Measurements from ENCODE around the gene RALGPS2. TPM values are rescaled to one million over a fixed set of nuclear protein-coding genes. Genes with fewer than 3 reads are reported as not detected.

The RALGPS2 gene
- total RNA-seq, 1 experiment from 2014 or later = 41.5 TPM

- H3K9me3 ChIP-seq (replicated peaks) = no peaks in the 10 kb centered on the region
- no peaks in the 10 kb centered on the region for H3K36me3 ChIP-seq
- no peaks in the 10 kb centered on the region for H3K27me3 ChIP-seq
- H3K27ac ChIP-seq = no peak overlapping the region
- DNase-seq = no peak
- no peaks in the 10 kb centered on the region for H3K4me1 ChIP-seq
- H3K4me3 ChIP-seq = no peak overlapping the region
Observed at GRCh38 chr1:178951600-178951999, 226.6 kb downstream of the RALGPS2 start.

GRCh38 chr1:178953034-178953433 lies 228.0 kb downstream of the RALGPS2 start:
- Histone ChIP-seq H3K9me3 (replicated peaks) (no peaks in the 10 kb centered on the region), H3K27me3 (no peaks in the 10 kb centered on the region), H3K36me3 (no peaks in the 10 kb centered on the region), H3K27ac (no peak overlapping the region), H3K4me3 (no peak overlapping the region), H3K4me1 (no peaks in the 10 kb centered on the region)
- peak in 1 of 2 experiments; percentile 14 for DNase-seq

GRCh38 chr1:178953538-178954324 lies 228.7 kb downstream of the RALGPS2 start:
- no peak for DNase-seq
- Histone ChIP-seq H3K4me1 (no peaks in the 10 kb centered on the region), H3K4me3 (no peak overlapping the region), H3K9me3 (replicated peaks) (no peaks in the 10 kb centered on the region), H3K27me3 (no peaks in the 10 kb centered on the region), H3K36me3 (no peaks in the 10 kb centered on the region), H3K27ac (no peak overlapping the region)

DNA sequence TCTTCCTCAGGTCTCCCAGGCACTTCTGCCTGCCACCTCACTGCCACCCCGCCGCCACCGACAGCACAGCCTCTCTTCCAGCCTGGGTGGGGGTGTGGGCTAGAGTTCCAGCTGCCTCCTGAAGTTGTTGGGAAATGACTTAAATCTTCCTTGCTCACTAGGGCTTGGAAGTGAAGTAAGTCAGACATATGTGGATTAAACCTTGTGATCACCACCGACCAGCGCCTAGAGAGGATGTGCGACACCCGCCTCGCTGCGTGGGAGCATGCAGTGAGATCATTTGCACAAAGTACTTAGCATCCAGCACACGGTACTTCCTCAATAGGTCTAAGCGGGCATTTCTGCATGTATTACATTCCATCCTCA lies 229.3 kb downstream of the RALGPS2 start:
- Histone ChIP-seq H3K4me1 (no peaks in the 10 kb centered on the region), H3K27ac (no peak overlapping the region), H3K4me3 (no peak overlapping the region), H3K36me3 (no peaks in the 10 kb centered on the region), H3K9me3 (replicated peaks) (no peaks in the 10 kb centered on the region), H3K27me3 (no peaks in the 10 kb centered on the region)
- no peak for DNase-seq

DNA sequence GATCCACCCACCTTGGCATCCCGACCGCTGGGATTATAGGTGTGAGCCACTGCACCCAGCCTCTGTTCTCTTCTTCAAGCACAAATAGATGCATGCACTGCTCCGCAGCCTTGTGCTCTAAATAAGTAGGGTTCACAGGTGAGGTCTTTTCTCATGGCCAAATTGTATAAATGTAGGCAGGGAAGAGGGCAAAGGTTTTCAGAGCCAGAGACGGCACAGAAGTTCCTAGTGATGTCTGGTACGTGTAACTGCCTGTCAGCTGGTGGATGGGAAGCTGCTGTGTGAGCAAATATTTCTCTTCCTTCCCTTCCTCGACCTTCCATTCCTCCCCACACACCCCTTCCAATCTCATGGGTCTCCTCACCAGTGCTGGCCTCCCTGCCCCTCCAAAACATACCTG lies 229.9 kb downstream of the RALGPS2 start:
- Histone ChIP-seq H3K9me3 (replicated peaks) (no peaks in the 10 kb centered on the region), H3K4me3 (no peak overlapping the region), H3K27ac (no peak overlapping the region), H3K27me3 (no peaks in the 10 kb centered on the region), H3K4me1 (no peaks in the 10 kb centered on the region), H3K36me3 (no peaks in the 10 kb centered on the region)
- DNase-seq = no peak

- DNase-seq = no peak
- H3K4me1 ChIP-seq = no peaks in the 10 kb centered on the region
- H3K9me3 ChIP-seq (replicated peaks) = no peaks in the 10 kb centered on the region
- H3K4me3 ChIP-seq = no peak overlapping the region
- H3K27ac ChIP-seq = no peak overlapping the region
- no peaks in the 10 kb centered on the region for H3K36me3 ChIP-seq
- H3K27me3 ChIP-seq = no peaks in the 10 kb centered on the region
Observed at GRCh38 chr1:178955391-178955954, 230.4 kb downstream of the RALGPS2 start.

DNA sequence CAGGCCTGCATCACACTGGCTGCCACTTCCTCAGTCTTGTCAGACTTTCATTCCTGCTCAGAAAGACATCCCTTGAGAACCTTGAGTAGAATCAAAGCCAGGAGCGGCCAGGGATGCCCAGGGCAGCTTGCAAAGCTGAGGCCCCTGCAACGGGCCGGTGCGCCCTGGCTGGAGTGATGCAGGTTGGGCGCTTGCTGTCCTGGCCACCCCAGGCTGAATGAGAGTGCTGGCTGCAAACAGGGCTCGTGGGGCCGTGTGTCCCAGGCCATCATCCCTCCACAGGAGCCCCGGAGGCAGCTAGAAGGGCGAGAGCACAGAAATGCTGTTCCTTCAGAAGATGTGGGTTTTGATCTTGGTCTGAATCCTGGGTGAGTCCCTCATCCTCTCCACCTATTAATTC lies 233.4 kb downstream of the RALGPS2 start:
- no peak for DNase-seq
- H3K36me3 ChIP-seq = no peaks in the 10 kb centered on the region
- H3K4me1 ChIP-seq = no peaks in the 10 kb centered on the region
- H3K27ac ChIP-seq = no peak overlapping the region
- H3K4me3 ChIP-seq = no peak overlapping the region
- no peaks in the 10 kb centered on the region for H3K9me3 ChIP-seq (replicated peaks)
- H3K27me3 ChIP-seq = no peaks in the 10 kb centered on the region

- H3K36me3 ChIP-seq = no peaks in the 10 kb centered on the region
- no peak overlapping the region for H3K27ac ChIP-seq
- H3K27me3 ChIP-seq = no peaks in the 10 kb centered on the region
- DNase-seq = no peak
- H3K4me3 ChIP-seq = no peak overlapping the region
- no peaks in the 10 kb centered on the region for H3K4me1 ChIP-seq
- H3K9me3 ChIP-seq (replicated peaks) = no peaks in the 10 kb centered on the region
Observed at GRCh38 chr1:178959543-178960460, 234.8 kb downstream of the RALGPS2 start.

DNA sequence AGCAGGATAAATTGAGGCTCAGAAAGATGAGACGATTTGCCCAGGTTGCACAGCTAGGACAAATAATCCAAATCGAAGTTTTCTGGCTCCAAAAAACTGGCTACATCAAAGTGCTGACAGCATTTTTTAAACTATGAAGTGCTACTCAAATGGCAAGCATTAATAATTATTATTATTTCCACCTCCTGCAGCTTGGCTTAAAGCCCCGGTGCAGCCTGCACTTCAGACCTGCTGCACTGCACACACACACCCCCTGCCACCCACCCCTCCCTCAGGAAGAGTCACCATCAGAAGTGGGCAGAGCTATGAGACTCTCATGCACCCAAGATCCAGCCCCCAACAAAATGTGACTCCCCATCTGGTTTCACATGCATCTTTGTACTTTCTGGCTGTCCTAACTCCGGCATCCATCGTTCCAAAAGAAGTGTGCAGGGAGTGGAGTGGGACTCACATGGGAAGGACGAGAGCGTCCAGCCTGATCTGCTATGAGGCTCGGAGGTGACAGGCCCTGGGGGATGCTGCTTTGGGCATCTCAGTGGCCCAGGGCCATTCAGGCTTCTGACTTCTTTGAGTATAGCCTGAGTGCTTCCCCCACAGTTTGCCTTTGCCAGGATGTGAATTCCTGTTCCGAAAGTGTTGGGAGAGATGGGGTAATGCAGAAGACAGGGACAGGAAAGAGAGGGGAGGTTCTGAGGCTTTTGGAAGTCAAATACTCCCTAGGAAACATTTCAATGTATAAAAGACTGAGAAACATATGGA lies 235.6 kb downstream of the RALGPS2 start:
- Histone ChIP-seq H3K27ac (no peak overlapping the region), H3K4me1 (no peaks in the 10 kb centered on the region), H3K9me3 (replicated peaks) (no peaks in the 10 kb centered on the region), H3K36me3 (no peaks in the 10 kb centered on the region), H3K27me3 (no peaks in the 10 kb centered on the region), H3K4me3 (no peak overlapping the region)
- no peak for DNase-seq

- H3K4me1 ChIP-seq = no peaks in the 10 kb centered on the region
- H3K36me3 ChIP-seq = no peaks in the 10 kb centered on the region
- DNase-seq = no peak
- H3K27ac ChIP-seq = no peak overlapping the region
- no peak overlapping the region for H3K4me3 ChIP-seq
- H3K9me3 ChIP-seq (replicated peaks) = no peaks in the 10 kb centered on the region
- no peaks in the 10 kb centered on the region for H3K27me3 ChIP-seq
Observed at GRCh38 chr1:178961331-178961730, 236.3 kb downstream of the RALGPS2 start.

DNA sequence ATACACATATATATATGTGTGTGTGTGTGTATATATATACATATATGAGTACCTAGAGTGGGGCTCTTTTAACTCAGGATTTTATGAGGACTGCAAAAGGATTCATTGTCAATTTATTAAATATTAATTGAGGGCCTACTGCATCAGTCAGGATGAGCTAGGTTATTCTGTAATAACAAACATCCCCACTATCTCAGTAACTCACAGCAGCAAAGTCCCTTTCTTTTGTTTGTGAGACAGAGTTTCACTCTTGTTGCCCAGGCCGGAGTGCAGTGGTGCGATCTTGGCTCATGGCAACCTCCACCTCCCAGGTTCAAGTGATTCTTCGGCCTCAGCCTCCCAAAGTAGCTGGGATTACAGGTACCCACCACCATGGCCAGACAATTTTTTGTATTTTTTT lies 236.8 kb downstream of the RALGPS2 start:
- H3K9me3 ChIP-seq (replicated peaks) = no peaks in the 10 kb centered on the region
- H3K4me3 ChIP-seq = no peak overlapping the region
- no peak overlapping the region for H3K27ac ChIP-seq
- no peaks in the 10 kb centered on the region for H3K36me3 ChIP-seq
- no peaks in the 10 kb centered on the region for H3K4me1 ChIP-seq
- no peaks in the 10 kb centered on the region for H3K27me3 ChIP-seq
- no peak for DNase-seq

GRCh38 chr1:178962853-178963711 lies 238.0 kb downstream of the RALGPS2 start:
- no peak overlapping the region for H3K4me3 ChIP-seq
- H3K27ac ChIP-seq = no peak overlapping the region
- DNase-seq = no peak

GRCh38 chr1:178964469-178965330 lies 239.7 kb downstream of the RALGPS2 start:
- H3K27me3 ChIP-seq = no peaks in the 10 kb centered on the region
- H3K4me3 ChIP-seq = no peak overlapping the region
- no peaks in the 10 kb centered on the region for H3K4me1 ChIP-seq
- DNase-seq = no peak
- H3K36me3 ChIP-seq = no peaks in the 10 kb centered on the region
- no peaks in the 10 kb centered on the region for H3K9me3 ChIP-seq (replicated peaks)
- H3K27ac ChIP-seq = no peak overlapping the region

More at GRCh38 chr1:178962853-178963711, 238.0 kb downstream of the RALGPS2 start:
- Histone ChIP-seq H3K27me3 (no peaks in the 10 kb centered on the region), H3K36me3 (no peaks in the 10 kb centered on the region), H3K9me3 (replicated peaks) (no peaks in the 10 kb centered on the region), H3K4me1 (no peaks in the 10 kb centered on the region)

Data from SJCRH30 (cell line).